HG02571 (cell line): ENCODE measurements around the gene TRMT6.

Source experiments
- ATAC-seq: cut with Tn5 transposase; IDR thresholded peaks from one replicate; pipeline ENCODE4 v1.9.1; 2021; ENCODE audit warnings: mild to moderate bottlenecking, moderate library complexity; ENCODE audit not compliant: unreplicated experiment

The TRMT6 gene

DNA sequence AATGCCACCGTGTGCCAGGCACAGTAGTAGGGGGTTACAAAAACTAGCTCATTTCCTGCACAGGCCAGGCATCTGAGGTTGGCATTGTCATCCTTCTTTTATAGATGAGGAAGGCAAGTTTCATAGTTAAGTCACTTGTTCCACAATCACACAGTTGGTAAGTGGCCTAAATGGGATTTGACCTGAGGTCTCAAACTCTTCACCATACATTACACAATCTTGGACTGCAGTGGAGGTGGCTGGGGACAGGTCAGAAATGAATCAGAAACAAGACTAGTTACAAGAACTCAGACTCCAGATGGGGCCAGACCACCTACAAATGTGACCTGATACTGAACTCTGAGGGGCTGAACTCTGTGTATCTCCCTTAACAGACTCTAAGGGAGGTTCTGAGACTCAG, 49.4 kb downstream of the TRMT6 start:
- no peak for ATAC-seq

DNA sequence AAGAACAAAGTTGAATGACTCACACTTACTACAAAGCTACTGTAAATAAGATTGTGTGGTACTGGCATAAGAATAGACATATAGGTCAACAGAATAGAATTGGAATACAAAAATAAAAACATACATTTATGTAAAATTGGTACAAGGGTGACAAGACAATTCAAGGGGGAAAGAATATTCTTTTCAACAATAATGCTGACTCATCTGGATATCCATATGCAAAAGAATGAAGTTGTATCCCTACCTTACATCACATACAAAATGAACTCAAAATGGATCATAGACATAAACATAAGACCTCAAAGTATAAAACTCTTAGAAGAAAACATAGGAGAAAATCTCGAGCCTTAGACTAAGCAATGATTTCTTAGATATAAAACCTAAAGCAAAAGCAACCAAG, 50.9 kb downstream of the TRMT6 start:
- ATAC-seq, result no peak

- no peak for ATAC-seq
Measured at GRCh38 chr20:5895626-5896025, 54.7 kb downstream of the TRMT6 start.

DNA sequence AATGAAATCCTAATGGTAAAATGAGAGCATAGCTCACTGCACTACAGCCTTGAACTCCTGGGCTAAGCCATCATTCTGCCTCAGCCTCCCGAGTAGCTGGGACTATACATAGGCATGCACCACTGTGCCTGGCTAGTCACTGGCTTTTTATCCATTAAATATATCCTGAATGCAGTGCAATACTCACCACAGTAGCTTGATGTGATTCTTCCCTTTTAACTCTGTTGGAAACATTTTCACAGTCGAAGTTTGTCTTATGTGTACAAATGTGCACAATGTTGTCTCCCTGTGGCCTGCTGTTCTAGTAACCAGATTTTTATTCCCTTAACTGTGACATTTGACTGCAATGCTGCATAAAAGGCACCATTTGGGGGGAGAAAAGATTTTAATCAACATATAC, 56.7 kb downstream of the TRMT6 start:
- no peak for ATAC-seq

GRCh38 chr20:5893052-5893451, 57.3 kb downstream of the TRMT6 start:
- ATAC-seq, result no peak

DNA sequence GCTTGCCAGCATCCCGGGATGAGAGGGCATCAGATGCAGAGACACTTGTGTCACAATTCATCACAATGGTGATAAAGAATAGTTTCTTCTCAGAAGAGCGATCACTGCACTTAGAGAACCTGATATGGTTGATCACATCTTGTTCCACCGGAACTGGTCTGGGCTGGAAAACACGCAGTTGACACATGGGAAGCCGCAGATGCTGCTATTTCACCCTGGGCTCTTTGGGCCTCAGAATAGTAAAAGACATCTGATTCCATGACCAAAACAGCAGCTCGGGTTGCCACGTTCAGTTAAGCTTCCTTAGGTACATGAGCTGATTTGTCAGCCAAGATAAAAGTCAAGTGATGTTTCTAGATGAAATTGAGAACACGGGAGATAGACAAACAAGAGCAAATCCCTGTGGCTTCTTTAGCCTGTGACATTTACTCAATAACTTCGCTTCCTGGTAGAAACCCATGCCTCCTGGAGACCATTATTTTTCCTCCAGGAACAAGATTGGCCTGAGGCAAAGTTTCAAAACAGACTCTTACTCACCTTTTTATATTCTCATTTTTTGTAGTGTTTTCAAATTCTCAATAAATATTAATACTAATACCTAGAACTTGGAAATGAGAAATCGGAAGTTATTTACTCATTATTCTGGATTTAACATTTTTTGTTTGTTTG, 59.4 kb downstream of the TRMT6 start:
- no peak for ATAC-seq

DNA sequence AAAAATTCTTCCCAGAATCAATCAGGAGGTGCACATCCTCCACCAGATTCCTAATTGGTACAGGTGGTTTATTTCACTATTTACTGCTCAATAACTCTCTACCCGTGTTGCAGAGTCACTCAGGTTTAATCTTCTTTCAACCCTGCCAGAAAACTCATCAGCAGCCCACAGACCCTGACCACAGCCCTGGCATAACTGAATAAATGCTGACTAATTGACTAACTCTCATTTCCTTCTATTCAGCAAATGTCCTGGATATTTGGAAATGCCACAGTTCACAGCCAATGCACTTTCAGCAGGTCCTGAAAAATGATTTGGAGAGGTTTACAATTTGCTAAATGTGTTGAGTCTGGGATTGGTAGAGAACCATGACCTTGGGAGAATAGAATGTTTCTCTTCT, 62.3 kb downstream of the TRMT6 start:
- no peak for ATAC-seq

DNA sequence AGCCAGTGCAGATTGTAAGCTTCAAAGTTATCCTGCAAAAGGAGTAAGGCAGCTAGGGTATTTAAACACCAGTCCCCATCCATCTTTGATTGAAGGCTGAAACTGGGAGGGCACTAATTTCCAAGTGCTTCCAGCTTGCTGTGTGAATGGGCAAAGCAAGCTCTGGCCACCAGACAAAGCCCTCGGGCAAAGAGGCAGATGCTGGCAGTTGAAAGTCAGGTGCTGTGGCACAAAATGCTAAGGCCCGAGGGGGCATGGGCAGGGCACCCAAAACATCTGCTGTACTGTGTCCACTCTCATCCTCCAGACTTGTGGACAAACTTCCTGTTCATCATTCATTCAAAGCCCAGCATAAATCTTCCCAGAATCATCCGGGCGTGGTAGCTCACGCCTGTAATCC, 62.9 kb downstream of the TRMT6 start:
- no peak for ATAC-seq
